Parathyroid adenoma (tissue), 2 donors: ENCODE measurements around the gene SLC7A10.

Experiments used
- H2AFZ ChIP-seq: fragments of 300-600 bp; sonication (generic); one replicate; pipeline ENCODE4 v1.7.0; 2017; ENCODE audit warnings: antibody characterized with exemption, mild to moderate bottlenecking
- H3K27ac ChIP-seq: fragments of 300-600 bp; sonication (generic); one replicate; pipeline ENCODE4 v1.7.0; 2017
- H3K27me3 ChIP-seq: fragments of 300-600 bp; sonication (generic); one replicate; pipeline ENCODE4 v1.7.0; 2017; ENCODE audit warnings: low read length; ENCODE audit not compliant: control insufficient read depth, insufficient read depth
- H3K36me3 ChIP-seq: fragments of 300-600 bp; sonication (generic); one replicate; pipeline ENCODE4 v1.7.0; 2017; ENCODE audit warnings: low read length; ENCODE audit not compliant: control insufficient read depth, insufficient read depth
- H3K4me1 ChIP-seq: fragments of 300-600 bp; sonication (generic); one replicate; pipeline ENCODE4 v1.7.0; 2017; ENCODE audit warnings: control low read depth
- H3K4me2 ChIP-seq: fragments of 300-600 bp; sonication (generic); one replicate; pipeline ENCODE4 v1.7.0; 2017; ENCODE audit warnings: low read length
- H3K4me3 ChIP-seq: fragments of 300-600 bp; sonication (generic); one replicate; pipeline ENCODE4 v1.7.0; 2017; ENCODE audit warnings: low read depth, low read length
- H3K79me2 ChIP-seq: fragments of 300-600 bp; sonication (generic); one replicate; pipeline ENCODE4 v1.7.0; 2017; ENCODE audit warnings: control low read depth
- H3K9ac ChIP-seq: fragments of 300-600 bp; sonication (generic); one replicate; pipeline ENCODE4 v1.7.0; 2017; ENCODE audit warnings: mild to moderate bottlenecking
- H3K9me3 ChIP-seq: fragments of 300-600 bp; sonication (generic); one replicate; pipeline ENCODE4 v1.7.0; 2017; ENCODE audit warnings: low read length; ENCODE audit not compliant: control insufficient read depth
- CTCF ChIP-seq: fragments of 300-600 bp; sonication (generic); IDR thresholded peaks from one replicate; pipeline ENCODE4 v1.7.0; 2017; ENCODE audit warnings: antibody characterized with exemption, mild to moderate bottlenecking
- donor health status: primary hyperparathyroidism.

SLC7A10 gene

DNA sequence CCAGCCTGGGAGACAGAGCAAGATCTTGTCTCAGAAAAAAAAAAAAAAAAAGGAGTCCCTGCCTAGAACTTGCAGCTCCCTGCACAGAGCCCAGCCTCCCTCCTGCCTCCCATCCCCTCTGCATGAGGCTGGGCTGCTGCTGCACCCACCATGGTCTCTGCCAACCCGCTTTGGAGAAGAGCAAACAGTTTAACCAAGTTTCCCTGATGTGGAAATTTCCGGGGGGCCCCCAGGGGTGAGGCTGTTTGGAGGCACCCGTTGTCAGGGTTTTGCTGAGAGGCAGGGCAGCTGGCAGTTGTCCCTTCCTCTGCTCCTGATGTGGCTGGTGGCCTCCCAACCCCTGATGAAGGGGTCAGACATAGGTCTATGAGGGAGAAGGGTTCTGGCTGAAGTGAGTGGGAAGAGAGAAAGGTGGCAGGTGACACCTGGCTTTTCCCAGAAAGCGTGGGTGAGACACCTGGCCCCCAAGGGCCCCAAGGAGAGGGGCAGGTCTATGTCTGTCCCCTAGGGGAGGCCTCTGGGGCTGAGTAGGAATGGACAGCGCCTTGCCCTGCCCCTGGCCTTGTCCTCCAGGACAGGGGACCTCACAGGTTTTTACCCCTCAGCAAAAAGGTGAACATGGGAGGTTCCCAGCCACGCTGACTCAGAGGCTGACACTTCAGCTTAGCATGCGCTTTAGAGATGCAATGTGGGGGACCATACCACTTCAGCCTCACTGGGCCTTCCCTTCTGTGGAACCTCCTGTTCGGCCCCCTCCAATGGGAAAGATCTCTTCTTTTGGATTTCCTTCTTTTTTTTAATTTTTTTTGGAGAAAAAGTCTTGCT is 26.0 kb downstream of the SLC7A10 start:
- no peak overlapping the region for H3K4me3 ChIP-seq
- H3K79me2 ChIP-seq: peaks cover 5% of the 10 kb centered on the region
- no peak overlapping the region for H3K27ac ChIP-seq
- TF ChIP-seq CTCF: no peak
- H3K4me2 ChIP-seq: no peak overlapping the region
- H2AFZ ChIP-seq: no peak overlapping the region
- H3K27me3 ChIP-seq: no peaks in the 10 kb centered on the region
- H3K4me1 ChIP-seq: peaks cover 6% of the 10 kb centered on the region
- no peaks in the 10 kb centered on the region for H3K9me3 ChIP-seq
- H3K9ac ChIP-seq: no peak overlapping the region
- peaks cover 2% of the 10 kb centered on the region for H3K36me3 ChIP-seq

- Histone ChIP-seq H3K9ac (no peak overlapping the region), H3K4me2 (no peak overlapping the region), H3K27ac (no peak overlapping the region), H3K79me2 (peaks cover 5% of the 10 kb centered on the region), H3K4me3 (no peak overlapping the region), H3K9me3 (no peaks in the 10 kb centered on the region), H3K4me1 (peaks cover 9% of the 10 kb centered on the region), H3K36me3 (peaks cover 2% of the 10 kb centered on the region), H2AFZ (no peak overlapping the region), H3K27me3 (no peaks in the 10 kb centered on the region)
- no peak for TF ChIP-seq CTCF
These were observed 27.5 kb downstream of the SLC7A10 start for GRCh38 chr19:33198169-33198568.

- peaks cover 9% of the 10 kb centered on the region for H3K4me1 ChIP-seq
- H3K79me2 ChIP-seq: peaks cover 5% of the 10 kb centered on the region
- no peaks in the 10 kb centered on the region for H3K9me3 ChIP-seq
- H3K27ac ChIP-seq: no peak overlapping the region
- H3K4me3 ChIP-seq: no peak overlapping the region
- no peak for TF ChIP-seq CTCF
- no peaks in the 10 kb centered on the region for H3K27me3 ChIP-seq
- no peak overlapping the region for H3K4me2 ChIP-seq
- no peak overlapping the region for H2AFZ ChIP-seq
- peaks cover 2% of the 10 kb centered on the region for H3K36me3 ChIP-seq
- H3K9ac ChIP-seq: no peak overlapping the region
These were observed 28.1 kb downstream of the SLC7A10 start for GRCh38 chr19:33197591-33198000.

DNA sequence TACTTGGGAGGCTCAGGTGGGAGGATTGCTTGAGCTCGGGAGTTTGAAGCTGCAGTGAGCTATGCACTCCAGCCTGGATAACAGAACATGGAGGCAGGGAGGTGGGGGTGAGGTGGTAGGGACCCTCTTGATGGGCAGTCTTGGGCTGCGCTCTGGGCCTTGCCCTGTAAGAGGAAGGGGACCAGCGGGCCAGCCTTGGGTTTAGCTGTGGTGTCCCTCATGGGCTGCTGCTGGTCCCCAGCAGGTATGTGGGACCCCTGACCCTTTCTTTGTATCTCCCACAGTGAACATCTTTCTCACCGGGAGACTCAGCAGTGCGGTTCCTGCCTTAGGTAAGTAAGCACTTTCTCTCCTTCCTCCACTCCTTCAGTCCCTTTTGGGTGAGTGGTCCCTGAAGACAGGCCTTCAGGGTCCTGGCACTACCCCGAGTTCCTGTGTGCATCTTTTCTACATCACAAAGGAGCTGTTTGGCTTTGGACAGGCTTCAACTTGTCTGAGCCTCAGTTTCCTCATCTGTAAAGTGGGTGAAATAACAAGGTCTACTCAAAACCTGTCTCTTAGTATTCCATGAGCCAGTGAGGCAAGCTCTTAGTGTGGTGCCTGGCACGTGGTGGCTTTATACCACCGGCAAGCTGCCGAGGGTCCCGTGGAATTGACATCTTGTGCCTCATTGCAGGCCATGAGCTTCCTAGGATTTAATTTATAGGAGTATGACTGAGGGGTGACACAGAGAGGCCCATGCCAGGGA is 29.0 kb downstream of the SLC7A10 start:
- no peaks in the 10 kb centered on the region for H3K9me3 ChIP-seq
- peaks cover 9% of the 10 kb centered on the region for H3K4me1 ChIP-seq
- H3K4me3 ChIP-seq: no peak overlapping the region
- no peak overlapping the region for H3K4me2 ChIP-seq
- no peaks in the 10 kb centered on the region for H3K27me3 ChIP-seq
- no peak overlapping the region for H2AFZ ChIP-seq
- H3K36me3 ChIP-seq: peaks cover 2% of the 10 kb centered on the region
- no peak overlapping the region for H3K27ac ChIP-seq
- H3K79me2 ChIP-seq: peaks cover 5% of the 10 kb centered on the region
- H3K9ac ChIP-seq: no peak overlapping the region
- TF ChIP-seq CTCF: no peak
